Measurements from ENCODE around the gene RASSF10. TPM values are rescaled to one million over a fixed set of nuclear protein-coding genes. Genes with fewer than 3 reads are reported as not detected.

The RASSF10 gene
- total RNA-seq, 1 experiment from 2014 or later, result 10.0 TPM

GRCh38 chr11:13035711-13036110 is 26.6 kb downstream of the RASSF10 start:
- intact Hi-C loops (cut with micrococcal nuclease; ENCODE audit: unreplicated experiment), result no loop called here
- Mint-ChIP-seq H3K27me3 (ENCODE audit: unreplicated experiment) (peaks cover 16% of the 10 kb centered on the region), H3K4me3 (ENCODE audit: low read depth, unreplicated experiment) (no peak overlapping the region), H3K9me3 (ENCODE audit: low read depth, unreplicated experiment) (peaks cover 4% of the 10 kb centered on the region), H3K4me1 (ENCODE audit: low read depth, unreplicated experiment) (peaks cover 12% of the 10 kb centered on the region), H3K36me3 (ENCODE audit: insufficient read depth, unreplicated experiment) (no peaks in the 10 kb centered on the region), H3K27ac (ENCODE audit: unreplicated experiment) (no peak overlapping the region)
- no TSS peak for BruUV-seq (replicated peaks)
- DNase-seq, result no peak
- TF ChIP-seq CTCF (IDR thresholded peaks at IDR 0.05; ENCODE audit: unreplicated experiment), result no peak
- CTCF ChIA-PET, result no interaction called here

GRCh38 chr11:13036235-13036634 is 27.1 kb downstream of the RASSF10 start:
- intact Hi-C loops (cut with micrococcal nuclease; ENCODE audit: unreplicated experiment), result no loop called here
- Mint-ChIP-seq H3K4me3 (ENCODE audit: low read depth, unreplicated experiment) (no peak overlapping the region), H3K27ac (ENCODE audit: unreplicated experiment) (no peak overlapping the region), H3K27me3 (ENCODE audit: unreplicated experiment) (peaks cover 16% of the 10 kb centered on the region), H3K9me3 (ENCODE audit: low read depth, unreplicated experiment) (peaks cover 4% of the 10 kb centered on the region), H3K36me3 (ENCODE audit: insufficient read depth, unreplicated experiment) (no peaks in the 10 kb centered on the region), H3K4me1 (ENCODE audit: low read depth, unreplicated experiment) (peaks cover 16% of the 10 kb centered on the region)
- no peak for DNase-seq
- no peak for TF ChIP-seq CTCF (IDR thresholded peaks at IDR 0.05; ENCODE audit: unreplicated experiment)
- no TSS peak for BruUV-seq (replicated peaks)
- CTCF ChIA-PET, result no interaction called here

GRCh38 chr11:13038366-13038765 is 29.2 kb downstream of the RASSF10 start:
- Mint-ChIP-seq H3K4me1 (ENCODE audit: low read depth, unreplicated experiment) (peaks cover 20% of the 10 kb centered on the region), H3K27ac (ENCODE audit: unreplicated experiment) (no peak overlapping the region), H3K36me3 (ENCODE audit: insufficient read depth, unreplicated experiment) (no peaks in the 10 kb centered on the region), H3K4me3 (ENCODE audit: low read depth, unreplicated experiment) (no peak overlapping the region), H3K27me3 (ENCODE audit: unreplicated experiment) (peaks cover 16% of the 10 kb centered on the region), H3K9me3 (ENCODE audit: low read depth, unreplicated experiment) (peaks cover 4% of the 10 kb centered on the region)
- intact Hi-C loops (cut with micrococcal nuclease; ENCODE audit: unreplicated experiment), result no loop called here
- no peak for TF ChIP-seq CTCF (IDR thresholded peaks at IDR 0.05; ENCODE audit: unreplicated experiment)
- BruUV-seq (replicated peaks), result no TSS peak
- no peak for DNase-seq
- CTCF ChIA-PET, result no interaction called here

- H3K4me1 Mint-ChIP-seq (ENCODE audit: low read depth, unreplicated experiment), result peaks cover 20% of the 10 kb centered on the region
- BruUV-seq (replicated peaks), result no TSS peak
Measured at GRCh38 chr11:13039126-13039525, 30.0 kb downstream of the RASSF10 start.

More at GRCh38 chr11:13039126-13039525, 30.0 kb downstream of the RASSF10 start:
- Mint-ChIP-seq H3K9me3 (ENCODE audit: low read depth, unreplicated experiment) (peaks cover 4% of the 10 kb centered on the region), H3K36me3 (ENCODE audit: insufficient read depth, unreplicated experiment) (no peaks in the 10 kb centered on the region), H3K4me3 (ENCODE audit: low read depth, unreplicated experiment) (no peak overlapping the region), H3K27me3 (ENCODE audit: unreplicated experiment) (peaks cover 16% of the 10 kb centered on the region), H3K27ac (ENCODE audit: unreplicated experiment) (no peak overlapping the region)
- CTCF ChIA-PET, result interaction anchor here (0.7 kb wide), 1 partner anchor 301 kb away, joined by 3 read pairs; no protein-coding TSS in a partner anchor
- DNase-seq, result no peak
- no peak for TF ChIP-seq CTCF (IDR thresholded peaks at IDR 0.05; ENCODE audit: unreplicated experiment)
- intact Hi-C loops (cut with micrococcal nuclease; ENCODE audit: unreplicated experiment), result no loop called here
